Brain microvascular endothelial cell (primary cell): Measurements from ENCODE around the gene HYPK.

Experiments used
- DNase-seq: peaks from one replicate; pipeline ENCODE4 v3.0.0-alpha.2; 2020
- H3K27ac ChIP-seq: fragments of 250-450 bp; sonication (Bioruptor Pico); 2 replicates; pipeline ENCODE4 v1.5.1; 2020; ENCODE audit warnings: mild to moderate bottlenecking, moderate library complexity
- H3K27me3 ChIP-seq: fragments of 250-450 bp; sonication (Bioruptor Pico); replicated peaks from 2 replicates; pipeline ENCODE4 v1.5.1; 2020; ENCODE audit warnings: mild to moderate bottlenecking
- H3K36me3 ChIP-seq: fragments of 250-450 bp; sonication (Bioruptor Pico); replicated peaks from 2 replicates; pipeline ENCODE4 v1.5.1; 2020; ENCODE audit warnings: mild to moderate bottlenecking
- H3K4me3 ChIP-seq: 2 replicates; pipeline ENCODE4 v1.5.1; 2011; ENCODE audit warnings: low read depth, mild to moderate bottlenecking, control low read depth, low read length, moderate library complexity
- CTCF ChIP-seq: IDR thresholded peaks from 2 replicates; pipeline ENCODE4 v1.5.1; 2011; ENCODE audit warnings: low read depth, mild to moderate bottlenecking, moderate library complexity, low read length, control low read depth, inconsistent platforms; ENCODE audit errors: missing control alignments
- in situ Hi-C: cut with HindIII; loops from 2 replicates; pipeline ENCODE4 v1.10.0; 2017; ENCODE audit warnings: low sequenced_read_pairs, low pct_ligation_motif_present

HYPK gene

GRCh38 chr15:43800286-43801141 lies at the start of gene HYPK:
Gene HYPK (plus strand): TSS chr15:43800599. CDS start chr15:43800623, 24 bp downstream.
- H3K36me3 ChIP-seq = peaks cover 65% of the 10 kb centered on the region
- no peak for TF ChIP-seq CTCF
- H3K27me3 ChIP-seq = no peaks in the 10 kb centered on the region
- peak; percentile 89 for DNase-seq
- in situ Hi-C loops = no loop called here
- peak within 1 kb of the TSS; percentile 97 for H3K4me3 ChIP-seq
- H3K27ac ChIP-seq = peak within 1 kb of the TSS; percentile 63

GRCh38 chr15:43751885-43752284 lies 48.5 kb upstream of the HYPK start:
- H3K27ac ChIP-seq = no peak overlapping the region
- H3K36me3 ChIP-seq = peaks cover 25% of the 10 kb centered on the region
- TF ChIP-seq CTCF = no peak
- in situ Hi-C loops = no loop called here
- DNase-seq = no peak
- H3K27me3 ChIP-seq = no peaks in the 10 kb centered on the region
- no peak overlapping the region for H3K4me3 ChIP-seq

GRCh38 chr15:43762824-43763223 lies 37.6 kb upstream of the HYPK start:
- peaks cover 75% of the 10 kb centered on the region for H3K36me3 ChIP-seq
- H3K4me3 ChIP-seq = no peak overlapping the region
- peak overlapping the region; percentile 71 for H3K27ac ChIP-seq
- no peaks in the 10 kb centered on the region for H3K27me3 ChIP-seq
- in situ Hi-C loops = no loop called here
- TF ChIP-seq CTCF = no peak
- peak; percentile 46 for DNase-seq

- no peak overlapping the region for H3K4me3 ChIP-seq
- no peaks in the 10 kb centered on the region for H3K27me3 ChIP-seq
- H3K36me3 ChIP-seq = peaks cover 80% of the 10 kb centered on the region
- TF ChIP-seq CTCF = no peak
- in situ Hi-C loops = no loop called here
- no peak for DNase-seq
- no peak overlapping the region for H3K27ac ChIP-seq
Observed at GRCh38 chr15:43763819-43764446, 36.5 kb upstream of the HYPK start.

GRCh38 chr15:43769584-43770228 lies 30.7 kb upstream of the HYPK start:
- in situ Hi-C loops = no loop called here
- Histone ChIP-seq H3K27me3 (no peaks in the 10 kb centered on the region), H3K4me3 (no peak overlapping the region), H3K27ac (peak overlapping the region; percentile 6), H3K36me3 (peaks cover 93% of the 10 kb centered on the region)
- TF ChIP-seq CTCF = peak; percentile 94
- peak; percentile 74 for DNase-seq
